HepG2 (cell line): ENCODE results near the gene LRRC8E. TPM values are rescaled to one million over a fixed set of nuclear protein-coding genes. Genes with fewer than 3 reads are reported as not detected.

Experiments
- DNMT1 ChIP-seq: sonication (generic); formaldehyde crosslinking; IDR thresholded peaks from 2 replicates; pipeline ENCODE4 v1.5.1; 2020; ENCODE audit warnings: mild to moderate bottlenecking, missing genetic modification reagents
- EP300 ChIP-seq, 3 experiments: sonication (generic) in 1 of 3; formaldehyde crosslinking in 1 of 3; IDR thresholded peaks; 2 replicates each; pipeline versions ENCODE4 v1.5.1 to v1.6.1; 2011 to 2020; ENCODE audit warnings: low read depth in 2 of 3, low read length in 2 of 3, borderline replicate concordance in 1 of 3, improper control_type of control experiment in 1 of 3, mild to moderate bottlenecking in 1 of 3, missing genetic modification reagents in 1 of 3, moderate library complexity in 1 of 3
- GATAD1 ChIP-seq: IDR thresholded peaks from 2 replicates; pipeline ENCODE4 v1.6.1; 2016; ENCODE audit warnings: missing genetic modification reagents, missing compliant biosample characterization
- GATAD2A ChIP-seq: IDR thresholded peaks from 2 replicates; pipeline ENCODE4 v1.6.1; 2016
- HOXA3 ChIP-seq: sonication (generic); formaldehyde crosslinking; IDR thresholded peaks from 2 replicates; pipeline ENCODE4 v1.5.0; 2020; ENCODE audit warnings: missing genetic modification reagents
- KDM5B ChIP-seq: sonication (generic); formaldehyde crosslinking; IDR thresholded peaks from 2 replicates; pipeline ENCODE4 v1.4.0; 2020; ENCODE audit warnings: missing genetic modification reagents, mild to moderate bottlenecking, borderline replicate concordance
- KLF13 ChIP-seq: sonication (generic); formaldehyde crosslinking; IDR thresholded peaks from 2 replicates; pipeline ENCODE4 v1.4.0; 2020; ENCODE audit warnings: mild to moderate bottlenecking, missing genetic modification reagents
- NR2F6 ChIP-seq, 2 experiments: IDR thresholded peaks; 2 replicates each; pipeline ENCODE4 v1.6.1; 2016; ENCODE audit warnings: antibody characterized with exemption in 1 of 2, mild to moderate bottlenecking in 1 of 2
- POGZ ChIP-seq: sonication (generic); formaldehyde crosslinking; IDR thresholded peaks from 2 replicates; pipeline ENCODE4 v1.4.0; 2020; ENCODE audit warnings: mild to moderate bottlenecking, missing genetic modification reagents
- ZFP90 ChIP-seq: sonication (generic); formaldehyde crosslinking; IDR thresholded peaks from 2 replicates; pipeline ENCODE4 v1.8.0; 2022; ENCODE audit warnings: missing genetic modification reagents, mild to moderate bottlenecking, inconsistent platforms, borderline replicate concordance
- ZFP91 ChIP-seq: sonication (generic); formaldehyde crosslinking; IDR thresholded peaks from 2 replicates; pipeline ENCODE4 v1.9.0; 2022; ENCODE audit warnings: missing genetic modification reagents, mild to moderate bottlenecking, borderline replicate concordance
- ZMYM2 ChIP-seq: sonication (generic); formaldehyde crosslinking; IDR thresholded peaks from 2 replicates; pipeline ENCODE4 v1.8.0; 2022; ENCODE audit warnings: mild to moderate bottlenecking, missing genetic modification reagents
- ZNF136 ChIP-seq: sonication (generic); formaldehyde crosslinking; IDR thresholded peaks from 2 replicates; pipeline ENCODE4 v1.8.1; 2022; ENCODE audit warnings: low read depth, mild to moderate bottlenecking, moderate library complexity, missing genetic modification reagents
- ZNF235 ChIP-seq: sonication (generic); formaldehyde crosslinking; IDR thresholded peaks from 2 replicates; pipeline ENCODE4 v1.8.1; 2023; ENCODE audit warnings: mild to moderate bottlenecking, missing genetic modification reagents, borderline replicate concordance
- ZNF33A ChIP-seq: sonication (generic); formaldehyde crosslinking; IDR thresholded peaks from 2 replicates; pipeline ENCODE4 v1.5.1; 2020; ENCODE audit warnings: missing genetic modification reagents, mild to moderate bottlenecking, moderate library complexity, borderline replicate concordance
- ZNF34 ChIP-seq: sonication (generic); formaldehyde crosslinking; IDR thresholded peaks from 2 replicates; pipeline ENCODE4 v1.4.0; 2020; ENCODE audit warnings: mild to moderate bottlenecking, missing genetic modification reagents, borderline replicate concordance
- ZNF788 ChIP-seq: sonication (generic); formaldehyde crosslinking; IDR thresholded peaks from 2 replicates; pipeline ENCODE4 v1.5.0; 2020; ENCODE audit warnings: mild to moderate bottlenecking, missing genetic modification reagents, borderline replicate concordance
- ZSCAN25 ChIP-seq: sonication (generic); formaldehyde crosslinking; IDR thresholded peaks from 2 replicates; pipeline ENCODE4 v1.8.0; 2022; ENCODE audit warnings: mild to moderate bottlenecking, missing genetic modification reagents
- polyA plus RNA-seq, 8 experiments: library from polyadenylated mRNA; depleted of rRNA in 3 of 8; stranded (reverse) in 7 of 8; unstranded in 1 of 8; fragments of >200 nt; fragmentation: Illumina TruSeq in 4 of 8; extraction: Trizol in 4 of 8; gene quantifications; 2 replicates each; pipeline versions ENCODE4 v1.2.1 to v1.2.3, GENCODE V29; 2011 to 2016; ENCODE audit warnings: low read depth in 4 of 8, missing spikeins in 1 of 8, mixed read lengths in 1 of 8; ENCODE audit not compliant: insufficient read depth in 1 of 8
- total RNA-seq, 5 experiments: library from RNA; depleted of rRNA; stranded (reverse); fragments of >200 nt; fragmentation: Illumina TruSeq; extraction: Trizol; gene quantifications; 2 replicates each; pipeline ENCODE4 v1.2.3, GENCODE V29; 2016; ENCODE audit warnings: low read depth in 1 of 5
- TF ChIP-seq, protein P1 (sequence below): sonication (generic); formaldehyde crosslinking; IDR thresholded peaks from 2 replicates; pipeline ENCODE4 v1.8.0; 2022; ENCODE audit warnings: mild to moderate bottlenecking, missing genetic modification reagents, borderline replicate concordance
- TF ChIP-seq, protein P2 (sequence below): sonication (generic); formaldehyde crosslinking; IDR thresholded peaks from 2 replicates; pipeline ENCODE4 v1.5.0; 2020; ENCODE audit warnings: mild to moderate bottlenecking, missing genetic modification reagents

The LRRC8E gene
- total and polyA plus RNA-seq, 2 of the 13 experiments (the other 11 are each of a cell fraction or from before 2014, with no cell fraction given), result 8.0 to 10.3 TPM

DNA sequence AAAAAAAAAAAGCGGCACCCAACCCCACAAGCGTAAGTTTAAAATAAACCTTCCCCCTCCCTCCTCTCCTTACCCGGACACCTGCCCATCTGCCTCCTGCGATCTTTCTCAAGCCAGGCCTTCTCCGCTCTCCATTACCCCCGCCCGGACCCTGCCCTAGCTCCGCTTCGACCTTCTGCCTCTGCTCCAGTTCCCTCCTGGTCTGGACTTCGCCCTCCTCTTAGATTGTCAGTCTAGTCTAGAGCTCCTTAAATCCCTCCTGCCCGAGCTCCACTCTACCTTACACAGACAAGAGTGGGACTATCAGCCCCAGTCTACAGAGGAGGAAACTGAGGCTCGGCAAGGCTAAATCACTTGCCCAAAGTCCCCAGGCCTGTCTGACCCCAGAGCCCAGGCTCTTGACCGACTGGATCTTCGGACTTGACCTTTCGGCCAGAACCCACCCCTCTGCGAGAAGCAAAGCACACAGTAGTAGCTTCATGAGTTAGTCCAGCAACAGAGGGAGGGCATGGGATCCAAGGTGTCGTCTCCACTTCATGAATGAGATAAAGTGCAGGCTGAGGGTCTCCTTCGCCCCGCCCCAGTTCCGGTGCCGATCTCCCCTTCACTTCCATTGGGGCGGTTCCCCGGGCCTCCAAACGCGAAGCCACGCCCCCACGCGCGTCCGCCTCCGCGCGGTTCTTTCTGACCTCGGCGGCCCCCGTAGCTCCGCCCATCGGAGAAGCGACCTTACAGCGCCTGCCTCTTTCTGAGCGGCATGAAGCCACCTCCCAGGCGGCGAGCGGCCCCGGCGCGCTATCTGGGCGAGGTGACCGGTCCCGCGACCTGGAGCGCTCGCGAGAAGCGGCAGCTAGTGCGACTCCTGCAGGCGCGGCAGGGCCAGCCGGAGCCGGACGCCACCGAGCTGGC lies 31.6 kb downstream of the LRRC8E start, which contains the start of gene SNAPC2 (continued):
- TF ChIP-seq, protein P1, sequence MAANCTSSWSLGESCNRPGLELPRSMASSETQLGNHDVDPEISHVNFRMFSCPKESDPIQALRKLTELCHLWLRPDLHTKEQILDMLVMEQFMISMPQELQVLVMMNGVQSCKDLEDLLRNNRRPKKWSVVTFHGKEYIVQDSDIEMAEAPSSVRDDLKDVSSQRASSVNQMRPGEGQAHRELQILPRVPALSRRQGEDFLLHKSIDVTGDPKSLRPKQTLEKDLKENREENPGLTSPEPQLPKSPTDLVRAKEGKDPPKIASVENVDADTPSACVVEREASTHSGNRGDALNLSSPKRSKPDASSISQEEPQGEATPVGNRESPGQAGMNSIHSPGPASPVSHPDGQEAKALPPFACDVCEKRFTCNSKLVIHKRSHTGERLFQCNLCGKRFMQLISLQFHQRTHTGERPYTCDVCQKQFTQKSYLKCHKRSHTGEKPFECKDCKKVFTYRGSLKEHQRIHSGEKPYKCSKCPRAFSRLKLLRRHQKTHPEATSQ, result no peak
- TF ChIP-seq EP300 (IDR thresholded peaks at IDR 0.05; ENCODE audit: low read depth in 2 of 2, low read length in 2 of 2), result no peak; a peak in 1 of 4 replicates
- TF ChIP-seq EP300 (CRISPR knock-in tag; IDR thresholded peaks at IDR 0.05; ENCODE audit: borderline replicate concordance), result peak; percentile 63; the same call in 1 of the 2 replicates
- peak; percentile 82; the same call in 1 of the 2 replicates for TF ChIP-seq ZFP91 (CRISPR knock-in tag)
- 0 out of 2 replicates have a peak, but pooled peaks have one; percentile 68 for TF ChIP-seq ZNF34 (CRISPR knock-in tag)
- TF ChIP-seq POGZ (CRISPR knock-in tag), result peak; percentile 40; the same call in 1 of the 2 replicates
- TF ChIP-seq ZFP90, result peak; percentile 59; the same call in 1 of the 2 replicates
- 0 out of 2 replicates have a peak, but pooled peaks have one; percentile 50 for TF ChIP-seq ZMYM2 (CRISPR knock-in tag)
- TF ChIP-seq GATAD2A, result peak; percentile 45
- TF ChIP-seq ZSCAN25 (CRISPR knock-in tag), result no peak
- 0 out of 2 replicates have a peak, but pooled peaks have one; percentile 33 for TF ChIP-seq DNMT1 (CRISPR knock-in tag)
- peak; percentile 45; the same call in 1 of the 2 replicates for TF ChIP-seq KDM5B
- TF ChIP-seq NR2F6 (IDR thresholded peaks at IDR 0.05), result peak; percentile 47; the same call in 1 of the 2 replicates
- peak; percentile 54 for TF ChIP-seq NR2F6 (CRISPR knock-in tag; IDR thresholded peaks at IDR 0.05)
- 0 out of 2 replicates have a peak, but pooled peaks have one; percentile 47 for TF ChIP-seq KLF13 (CRISPR knock-in tag)
- TF ChIP-seq GATAD1 (CRISPR knock-in tag), result peak; percentile 89
- 0 out of 2 replicates have a peak, but pooled peaks have one; percentile 66 for TF ChIP-seq ZNF33A
- peak; percentile 85 for TF ChIP-seq HOXA3 (CRISPR knock-in tag)
- no peak; the same call in 1 of the 2 replicates for TF ChIP-seq ZNF235 (CRISPR knock-in tag)
- peak; percentile 50 for TF ChIP-seq ZNF788 (CRISPR knock-in tag)
- TF ChIP-seq, protein P2, sequence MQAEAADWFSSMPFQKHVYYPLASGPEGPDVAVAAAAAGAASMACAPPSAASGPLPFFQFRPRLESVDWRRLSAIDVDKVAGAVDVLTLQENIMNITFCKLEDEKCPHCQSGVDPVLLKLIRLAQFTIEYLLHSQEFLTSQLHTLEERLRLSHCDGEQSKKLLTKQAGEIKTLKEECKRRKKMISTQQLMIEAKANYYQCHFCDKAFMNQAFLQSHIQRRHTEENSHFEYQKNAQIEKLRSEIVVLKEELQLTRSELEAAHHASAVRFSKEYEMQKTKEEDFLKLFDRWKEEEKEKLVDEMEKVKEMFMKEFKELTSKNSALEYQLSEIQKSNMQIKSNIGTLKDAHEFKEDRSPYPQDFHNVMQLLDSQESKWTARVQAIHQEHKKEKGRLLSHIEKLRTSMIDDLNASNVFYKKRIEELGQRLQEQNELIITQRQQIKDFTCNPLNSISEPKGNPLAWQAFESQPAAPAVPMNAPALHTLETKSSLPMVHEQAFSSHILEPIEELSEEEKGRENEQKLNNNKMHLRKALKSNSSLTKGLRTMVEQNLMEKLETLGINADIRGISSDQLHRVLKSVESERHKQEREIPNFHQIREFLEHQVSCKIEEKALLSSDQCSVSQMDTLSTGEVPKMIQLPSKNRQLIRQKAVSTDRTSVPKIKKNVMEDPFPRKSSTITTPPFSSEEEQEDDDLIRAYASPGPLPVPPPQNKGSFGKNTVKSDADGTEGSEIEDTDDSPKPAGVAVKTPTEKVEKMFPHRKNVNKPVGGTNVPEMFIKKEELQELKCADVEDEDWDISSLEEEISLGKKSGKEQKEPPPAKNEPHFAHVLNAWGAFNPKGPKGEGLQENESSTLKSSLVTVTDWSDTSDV (CRISPR knock-in tag), result no peak
- peak; percentile 46 for TF ChIP-seq ZNF136 (CRISPR knock-in tag)
